RKO (cell line): ENCODE results near the gene CRYZ.
"Not testable (repeated sequence)": the region's sequence is repeated elsewhere in the genome, so short reads cannot be mapped to it uniquely, and the experiment has no call there.

Experiments
- DNase-seq: peaks from one replicate; pipeline ENCODE4 v3.0.0-alpha.2; 2016; ENCODE audit warnings: low spot score

The CRYZ gene

DNA sequence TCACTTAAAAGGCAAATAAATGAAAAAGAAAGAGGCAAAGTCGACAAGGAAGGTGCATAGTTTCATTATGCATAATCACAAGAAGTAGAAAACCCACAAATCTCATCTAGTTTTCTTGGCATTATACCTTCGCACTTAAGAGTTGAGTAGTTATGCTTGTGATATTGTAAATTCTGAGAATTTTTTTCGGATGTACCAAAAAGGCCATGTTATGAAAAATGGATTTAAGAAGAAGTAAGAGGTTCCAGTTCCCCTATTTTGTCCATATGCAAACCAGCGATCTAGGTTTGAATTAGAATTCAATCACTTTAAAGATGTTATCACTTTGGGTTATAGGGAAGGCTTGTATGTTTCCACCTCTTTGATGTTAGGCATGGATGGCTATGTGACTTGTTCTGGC is 51.4 kb downstream of the CRYZ start:
- no peak for DNase-seq

DNA sequence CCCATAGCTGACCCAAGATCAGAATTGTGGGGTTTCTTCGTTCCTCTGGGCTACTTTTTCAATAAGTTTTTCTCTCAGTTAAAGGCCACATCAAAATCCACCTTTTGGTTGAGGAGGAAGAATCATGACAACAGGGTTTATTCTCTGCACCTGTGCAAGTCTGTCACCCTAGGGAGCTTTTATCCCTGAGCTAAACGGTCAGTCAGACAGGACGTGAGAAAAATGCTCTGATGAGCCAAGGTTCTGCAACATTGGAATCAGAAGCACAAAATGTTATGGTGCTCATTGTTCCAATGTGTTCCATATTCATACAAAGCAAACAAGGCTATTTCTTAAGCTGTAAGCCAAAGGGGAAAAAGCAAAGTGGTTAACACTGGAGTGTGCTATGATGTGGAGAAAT is 51.8 kb downstream of the CRYZ start:
- DNase-seq: no peak

DNA sequence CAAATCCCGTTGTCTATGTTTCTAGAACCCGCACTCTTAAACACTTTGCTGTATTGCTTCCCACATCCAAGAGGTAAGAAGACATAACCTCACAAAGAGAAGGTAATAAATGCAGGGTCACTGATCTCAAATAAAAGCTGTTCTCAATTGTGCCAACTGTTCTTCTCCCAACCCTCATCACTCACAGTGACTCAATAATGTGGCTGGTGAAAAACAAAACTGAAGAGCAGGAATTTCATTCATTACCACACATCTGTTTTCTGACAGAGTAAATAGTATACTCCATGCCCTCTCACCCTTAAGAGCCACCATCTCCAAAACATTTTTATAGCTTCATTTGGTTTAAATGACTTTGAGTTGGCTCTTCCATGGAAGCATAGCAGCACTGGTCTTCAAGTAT is 53.0 kb downstream of the CRYZ start:
- DNase-seq: no peak

DNA sequence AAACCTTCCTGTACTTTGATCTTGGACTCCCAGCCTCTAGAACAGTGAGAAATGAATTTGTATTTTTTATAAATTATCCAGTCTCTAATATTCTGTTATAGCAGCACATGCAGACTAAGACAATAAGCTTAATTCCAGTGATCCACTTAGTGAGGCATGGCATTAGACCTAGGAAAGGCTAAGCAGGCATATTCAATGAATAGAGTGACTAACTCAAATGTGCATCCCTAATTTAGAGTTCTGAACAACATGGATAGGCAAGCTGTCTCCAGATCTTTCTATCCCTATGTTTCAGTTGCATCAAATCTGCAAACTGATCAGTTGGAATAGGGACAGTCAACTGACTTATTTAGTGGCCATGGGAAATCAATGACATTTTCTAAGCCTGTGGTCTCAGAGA is 54.9 kb downstream of the CRYZ start:
- DNase-seq: no peak

DNA sequence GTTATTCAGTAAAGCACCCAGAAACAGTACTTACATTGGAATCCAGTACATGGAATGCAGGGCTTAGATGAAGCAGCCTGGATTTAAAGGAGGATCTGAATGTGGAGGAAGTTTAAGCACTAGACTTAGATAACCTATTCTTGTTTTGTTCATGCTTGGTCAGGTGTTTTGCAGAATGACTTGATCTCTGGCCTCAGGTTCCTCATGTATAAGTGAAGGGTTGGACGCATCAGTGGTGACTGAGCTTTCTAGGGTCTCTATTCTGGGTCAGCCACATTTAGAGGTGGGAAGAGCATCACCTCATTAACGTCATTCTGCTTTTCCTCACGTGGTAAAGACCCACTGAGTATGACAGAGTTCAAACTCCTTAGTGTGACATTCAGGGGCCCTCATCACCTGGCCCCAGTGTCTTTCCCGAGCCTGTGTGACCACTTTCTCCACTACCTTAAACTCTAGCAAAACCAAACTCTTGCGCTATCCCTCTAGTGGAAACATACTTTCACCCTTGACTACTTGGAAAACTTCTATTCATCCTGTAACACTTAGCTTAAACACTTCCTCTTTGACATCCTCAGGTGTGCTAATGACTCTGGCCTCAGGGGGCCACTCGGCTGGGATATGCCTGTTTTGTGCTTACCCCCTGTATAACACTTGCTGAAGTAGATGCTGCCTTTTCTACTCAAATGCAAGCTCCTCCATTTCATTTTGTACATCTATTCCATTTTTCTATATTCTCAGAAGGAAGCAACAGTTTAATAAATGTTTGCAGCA is 58.4 kb downstream of the CRYZ start:
- no peak for DNase-seq

DNA sequence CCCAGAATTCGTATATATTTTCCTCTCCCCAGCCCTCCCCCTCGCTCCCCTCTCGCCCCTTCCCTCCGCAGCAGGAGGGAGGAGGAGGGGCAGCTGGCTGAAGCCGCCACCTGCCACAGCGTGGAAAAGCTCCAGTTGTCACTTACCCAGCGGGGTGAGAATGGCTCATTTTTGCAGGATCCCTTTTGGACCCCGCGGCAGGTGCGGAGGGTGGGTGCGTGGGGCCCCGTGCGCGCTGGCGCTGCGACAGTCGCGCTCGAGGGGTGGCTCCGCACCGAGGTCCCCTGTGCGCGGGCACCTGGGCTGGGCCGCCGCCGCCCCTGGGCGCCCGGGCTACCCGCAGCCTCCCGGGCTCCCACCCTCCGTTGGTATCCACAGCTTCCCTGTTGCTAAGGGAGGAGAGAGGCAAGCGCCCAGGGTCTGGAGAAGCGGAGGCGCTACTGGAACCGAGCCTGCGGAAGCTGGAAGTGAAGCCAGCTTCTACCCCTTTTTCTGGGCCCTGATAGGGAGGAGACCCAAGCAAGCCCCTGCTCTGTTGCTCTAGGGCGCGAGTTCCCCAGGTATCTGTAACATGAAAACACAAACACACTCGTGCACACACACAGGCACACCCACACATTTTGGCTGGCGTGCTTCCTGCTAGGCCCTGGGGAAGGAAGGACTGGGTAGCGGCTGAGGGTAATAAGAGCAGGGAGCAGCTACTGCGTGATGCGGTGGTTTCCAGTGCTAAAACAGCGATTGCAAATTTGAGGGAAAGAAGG is 59.3 kb downstream of the CRYZ start, which contains the start of gene ERICH3:
Gene ERICH3, minus strand, starts transcription at position 442 of the 761 bp plus-strand sequence. Its CDS starts 273 bp downstream, at position 169.
- DNase-seq: no peak

DNA sequence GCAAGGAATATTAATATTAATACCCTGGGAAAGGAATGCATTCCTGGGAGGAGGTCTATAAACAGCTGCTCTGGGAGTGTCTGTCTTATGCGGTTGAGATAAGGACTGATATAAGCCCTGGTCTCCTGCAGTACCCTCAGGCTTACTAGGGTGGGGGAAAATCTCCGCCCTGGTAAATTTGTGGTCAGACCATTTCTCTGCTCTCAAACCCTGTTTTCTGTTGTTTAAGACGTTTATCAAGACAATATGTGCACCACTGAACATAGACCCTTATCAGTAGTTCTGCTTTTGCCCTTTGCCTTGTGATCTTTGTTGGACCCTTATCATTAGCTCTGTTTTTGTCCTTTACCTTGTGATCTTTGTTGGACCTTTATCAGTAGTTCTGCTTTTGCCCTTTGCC is 62.0 kb downstream of the CRYZ start:
- not testable (repeated sequence) for DNase-seq
